22Rv1 (cell line): Measurements from ENCODE around the gene TRIP10.

Experiments
- ZFX ChIP-seq: fragments of 450-650 bp; IDR thresholded peaks from 2 replicates; pipeline ENCODE4 v1.6.1; 2017; ENCODE audit warnings: antibody characterized with exemption, borderline replicate concordance
- TF ChIP-seq, protein P1 (sequence below): fragments of 450-650 bp; IDR thresholded peaks from 2 replicates; pipeline ENCODE4 v1.5.1; 2017; ENCODE audit warnings: mild to moderate bottlenecking

DNA sequence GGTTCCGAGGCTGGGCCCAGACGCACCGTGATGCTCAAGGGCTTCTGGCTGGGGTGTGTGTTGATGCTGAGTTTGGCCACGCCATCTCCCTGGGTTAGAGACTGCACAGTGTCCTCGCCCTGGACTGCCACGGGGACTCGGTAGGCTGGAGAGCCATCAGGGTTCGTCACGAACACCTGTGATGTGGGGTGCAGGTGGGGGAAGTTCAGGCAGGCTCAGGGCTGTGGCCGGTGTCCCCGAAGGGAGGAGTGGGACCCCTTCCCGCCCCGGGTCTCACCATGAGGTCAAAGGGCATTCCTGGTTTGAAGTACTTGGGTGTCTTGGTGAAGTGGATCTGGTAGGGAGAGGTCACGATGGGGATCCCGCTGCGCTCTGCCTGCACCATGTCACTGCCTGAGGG lies 27.2 kb upstream of the TRIP10 start:
- TF ChIP-seq, protein P1, sequence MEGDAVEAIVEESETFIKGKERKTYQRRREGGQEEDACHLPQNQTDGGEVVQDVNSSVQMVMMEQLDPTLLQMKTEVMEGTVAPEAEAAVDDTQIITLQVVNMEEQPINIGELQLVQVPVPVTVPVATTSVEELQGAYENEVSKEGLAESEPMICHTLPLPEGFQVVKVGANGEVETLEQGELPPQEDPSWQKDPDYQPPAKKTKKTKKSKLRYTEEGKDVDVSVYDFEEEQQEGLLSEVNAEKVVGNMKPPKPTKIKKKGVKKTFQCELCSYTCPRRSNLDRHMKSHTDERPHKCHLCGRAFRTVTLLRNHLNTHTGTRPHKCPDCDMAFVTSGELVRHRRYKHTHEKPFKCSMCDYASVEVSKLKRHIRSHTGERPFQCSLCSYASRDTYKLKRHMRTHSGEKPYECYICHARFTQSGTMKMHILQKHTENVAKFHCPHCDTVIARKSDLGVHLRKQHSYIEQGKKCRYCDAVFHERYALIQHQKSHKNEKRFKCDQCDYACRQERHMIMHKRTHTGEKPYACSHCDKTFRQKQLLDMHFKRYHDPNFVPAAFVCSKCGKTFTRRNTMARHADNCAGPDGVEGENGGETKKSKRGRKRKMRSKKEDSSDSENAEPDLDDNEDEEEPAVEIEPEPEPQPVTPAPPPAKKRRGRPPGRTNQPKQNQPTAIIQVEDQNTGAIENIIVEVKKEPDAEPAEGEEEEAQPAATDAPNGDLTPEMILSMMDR, result no peak
- TF ChIP-seq ZFX, result no peak
